Stimulated activated CD4-positive, alpha-beta T cell treated with anti-CD3 and anti-CD28 coated beads, Interleukin-2, amount 100 ng/mL, for 4 hours (primary cell): Measurements from ENCODE around the gene MPDU1.
A peak's percentile ranks its signal among the peaks of the same experiment; 100 is the strongest.
"Not testable (repeated sequence)": the region's sequence is repeated elsewhere in the genome, so short reads cannot be mapped to it uniquely, and the experiment has no call there.

Source experiments
- DNase-seq: peaks from one replicate; pipeline ENCODE4 v3.0.0-alpha.2; 2020; ENCODE audit warnings: low read depth

The MPDU1 gene

GRCh38 chr17:7614425-7615264 is 31.0 kb downstream of the MPDU1 start, which contains the start of gene FXR2:
Gene FXR2 (minus strand): TSS chr17:7614897. CDS start chr17:7614532, 365 bp downstream.
- DNase-seq, result peak; percentile 98

DNA sequence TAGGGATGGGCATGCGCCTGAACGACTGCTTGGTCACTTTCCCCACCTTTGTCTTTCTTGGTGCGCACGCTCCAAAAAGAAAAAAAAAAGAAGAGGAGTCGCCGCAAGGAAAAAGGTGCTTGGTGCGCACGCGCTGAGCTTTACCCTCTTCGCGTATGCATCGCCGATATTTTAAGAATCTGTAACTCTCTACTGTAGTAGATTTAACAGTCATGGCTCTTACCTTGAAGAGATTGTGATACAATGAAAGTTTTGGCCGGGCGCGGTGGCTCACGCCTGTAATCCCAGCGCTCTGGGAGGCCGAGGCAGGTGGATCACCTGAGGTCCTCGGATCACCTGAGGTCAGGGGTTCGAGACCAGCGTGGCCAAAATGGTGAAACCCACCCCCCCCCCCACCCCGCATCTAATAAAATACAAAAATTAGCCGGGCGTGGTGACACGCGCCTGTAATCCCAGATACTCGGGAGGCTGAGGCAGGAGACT is 31.7 kb downstream of the MPDU1 start:
- DNase-seq, result no peak

GRCh38 chr17:7618608-7619007 is 35.0 kb downstream of the MPDU1 start:
- no peak for DNase-seq

- DNase-seq, result no peak
Observed at GRCh38 chr17:7620835-7621234, 37.2 kb downstream of the MPDU1 start.

DNA sequence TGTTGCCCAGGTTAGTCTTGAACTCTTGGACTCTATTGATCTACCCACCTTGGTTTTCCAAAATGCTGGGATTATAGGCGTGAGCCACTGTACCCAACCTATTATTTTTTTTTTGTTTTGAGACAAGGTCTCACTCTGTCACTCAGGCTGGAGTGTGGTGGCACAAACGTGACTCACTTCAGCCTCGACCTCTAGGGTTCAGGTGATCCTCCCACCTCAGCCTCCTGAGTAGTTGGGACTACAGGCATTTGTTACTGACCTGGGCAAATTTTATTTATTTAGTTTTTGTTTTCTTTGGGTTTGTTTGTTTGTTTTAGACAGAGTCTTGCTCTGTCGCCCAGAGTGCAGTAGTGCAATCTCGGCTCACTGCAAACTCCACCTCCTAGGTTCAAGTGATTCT is 40.0 kb downstream of the MPDU1 start:
- no peak for DNase-seq

- not testable (repeated sequence) for DNase-seq
Observed at GRCh38 chr17:7625749-7626148, 42.1 kb downstream of the MPDU1 start.

DNA sequence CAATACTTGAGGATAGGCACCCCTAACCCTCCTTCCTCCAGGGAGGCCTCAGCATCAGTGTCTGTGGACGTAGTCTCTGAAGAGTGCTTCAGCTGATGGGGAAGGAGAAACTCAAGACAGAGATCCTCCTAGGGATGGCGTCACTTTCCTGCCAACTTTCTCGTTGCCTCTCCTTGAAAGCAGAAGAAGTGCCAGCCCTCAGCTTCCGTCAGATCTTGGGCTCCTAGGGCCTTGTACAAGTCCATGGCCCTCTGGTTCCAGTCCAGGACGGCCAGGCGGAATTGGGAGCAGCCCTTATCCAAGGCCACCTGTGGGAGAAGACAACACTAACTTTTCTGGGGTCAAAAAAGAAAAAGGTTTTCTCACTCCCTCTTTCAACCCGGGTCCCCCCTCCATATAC is 42.7 kb downstream of the MPDU1 start:
- no peak for DNase-seq

DNA sequence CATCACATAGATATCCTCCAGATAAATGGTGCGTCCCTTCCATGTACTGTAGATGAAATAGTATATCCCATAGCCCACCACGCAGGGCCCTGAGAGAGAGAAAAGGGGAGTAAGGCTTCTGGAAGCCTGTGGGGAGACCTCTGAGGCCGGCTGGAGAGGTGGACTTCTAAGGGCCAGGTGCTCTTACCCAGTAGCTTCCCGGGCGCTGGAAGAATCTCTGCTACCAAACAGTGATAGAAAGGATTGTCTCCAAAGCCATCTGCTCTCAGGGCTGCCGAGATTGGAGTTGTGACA is 43.3 kb downstream of the MPDU1 start:
- no peak for DNase-seq

DNA sequence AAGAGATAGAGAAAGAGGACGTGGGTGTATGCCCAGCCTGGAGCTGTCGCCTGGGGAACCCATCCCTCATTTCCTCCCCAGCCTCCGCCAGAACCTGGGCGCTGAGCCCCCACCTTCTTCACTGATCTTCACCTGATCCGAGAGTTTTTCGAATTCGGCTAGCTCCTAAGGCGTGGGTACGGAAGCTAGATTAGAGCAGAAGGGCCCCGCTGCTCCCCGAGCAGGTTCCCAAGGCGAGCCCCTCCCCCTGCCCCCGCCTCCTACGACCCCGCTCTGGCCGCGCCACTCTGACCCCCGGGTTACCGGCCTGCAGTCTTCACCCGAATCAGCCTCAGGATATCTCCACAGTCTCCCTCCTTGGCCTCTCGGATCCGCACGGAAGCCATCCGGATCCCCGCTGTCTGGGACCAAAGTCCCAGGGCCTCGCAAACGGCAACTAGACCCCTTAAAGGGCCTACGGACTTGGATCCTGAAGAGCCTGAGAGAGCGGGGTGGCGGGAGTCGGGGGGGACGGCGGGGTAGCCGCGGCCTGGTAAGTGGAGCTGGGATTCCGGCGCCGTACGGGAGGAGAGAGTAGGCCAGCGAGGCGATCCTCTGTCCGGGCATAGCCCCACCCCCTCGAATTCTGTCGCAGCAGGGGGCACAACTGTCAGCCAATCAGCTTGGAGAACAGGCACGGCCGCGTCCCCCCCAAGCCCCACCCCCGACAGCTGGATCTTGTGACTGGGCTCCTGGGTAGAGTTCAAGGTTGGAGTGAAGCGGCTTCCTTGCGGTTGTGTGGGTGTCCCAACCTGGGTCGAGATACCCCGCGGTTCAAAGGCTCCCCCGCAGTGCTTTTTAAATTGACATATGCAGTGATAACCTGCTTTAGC is 43.8 kb downstream of the MPDU1 start, which contains the start of gene SAT2:
SAT2 (minus strand) TSS at position 572 of the 872 bp plus-strand sequence; CDS start at position 386, 186 bp downstream.
- peak; percentile 79 for DNase-seq

DNA sequence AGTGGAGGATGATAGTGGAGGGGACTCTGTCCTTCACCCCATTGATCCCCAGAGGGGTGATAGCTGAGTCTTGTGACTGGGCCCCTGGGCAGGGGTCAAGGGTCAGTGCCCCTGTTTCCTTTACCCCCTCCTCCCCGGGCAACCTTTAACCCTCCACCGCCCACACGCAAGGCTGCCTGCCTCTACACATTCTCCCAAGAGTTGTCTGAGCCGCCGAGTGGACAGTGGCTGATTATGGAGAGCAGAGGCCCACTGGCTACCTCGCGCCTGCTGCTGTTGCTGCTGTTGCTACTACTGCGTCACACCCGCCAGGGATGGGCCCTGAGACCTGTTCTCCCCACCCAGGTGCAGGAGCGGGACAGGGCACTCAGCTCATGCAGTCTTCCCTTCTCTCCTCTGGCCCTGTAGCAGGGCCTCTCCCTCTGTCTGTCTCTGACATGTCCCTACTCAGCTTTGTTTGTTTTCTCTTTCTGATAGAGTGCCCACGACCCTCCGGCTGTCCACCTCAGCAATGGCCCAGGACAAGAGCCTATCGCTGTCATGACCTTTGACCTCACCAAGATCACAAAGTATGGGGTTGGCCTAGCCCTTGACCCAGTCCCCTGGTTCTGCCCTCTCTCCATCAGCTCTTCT is 46.4 kb downstream of the MPDU1 start, which contains the start of gene SHBG:
SHBG (plus strand) TSS at position 197 of the 633 bp plus-strand sequence; CDS start at position 235, 38 bp downstream.
- DNase-seq, result no peak

DNA sequence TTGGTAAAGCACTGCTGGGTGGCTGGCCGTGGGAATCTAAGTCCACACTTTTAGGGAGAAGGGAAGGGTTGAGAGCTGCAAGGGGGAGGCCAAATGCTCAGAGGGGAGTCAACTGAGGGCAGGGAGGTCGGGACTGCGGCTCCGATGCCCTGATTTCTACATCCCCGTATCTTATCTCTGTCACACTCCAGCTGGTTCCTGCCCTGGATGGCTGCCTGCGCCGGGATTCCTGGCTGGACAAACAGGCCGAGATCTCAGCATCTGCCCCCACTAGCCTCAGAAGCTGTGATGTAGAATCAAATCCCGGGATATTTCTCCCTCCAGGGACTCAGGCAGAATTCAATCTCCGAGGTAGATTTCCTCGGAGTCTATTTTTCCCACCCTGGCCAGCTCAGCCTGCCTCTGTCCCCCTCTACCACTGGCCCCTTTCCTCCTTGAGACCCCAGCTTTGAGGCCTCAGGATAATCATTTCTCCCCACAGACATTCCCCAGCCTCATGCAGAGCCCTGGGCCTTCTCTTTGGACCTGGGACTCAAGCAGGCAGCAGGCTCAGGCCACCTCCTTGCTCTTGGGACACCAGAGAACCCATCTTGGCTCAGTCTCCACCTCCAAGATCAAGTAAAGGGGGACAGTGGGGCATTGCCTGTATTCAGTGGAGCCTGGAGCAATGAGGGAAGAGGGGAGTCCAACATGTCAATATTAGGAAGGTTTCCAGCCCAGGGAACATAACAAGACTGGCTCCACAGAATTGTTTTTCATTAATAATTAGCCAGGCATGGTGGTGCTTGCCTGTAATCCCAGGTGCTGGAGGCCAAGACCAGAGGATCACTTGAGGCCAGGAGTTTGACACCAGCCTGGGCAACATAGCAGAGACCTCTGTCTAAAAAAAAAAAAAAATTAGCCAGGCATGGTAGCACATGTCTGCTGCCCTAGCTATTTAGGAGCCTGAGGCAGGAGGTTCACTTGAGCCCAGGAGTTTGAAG is 48.0 kb downstream of the MPDU1 start:
- DNase-seq, result no peak

GRCh38 chr17:7632492-7632894 is 48.8 kb downstream of the MPDU1 start:
- no peak for DNase-seq

GRCh38 chr17:7633093-7633492 is 49.4 kb downstream of the MPDU1 start:
- DNase-seq, result no peak

DNA sequence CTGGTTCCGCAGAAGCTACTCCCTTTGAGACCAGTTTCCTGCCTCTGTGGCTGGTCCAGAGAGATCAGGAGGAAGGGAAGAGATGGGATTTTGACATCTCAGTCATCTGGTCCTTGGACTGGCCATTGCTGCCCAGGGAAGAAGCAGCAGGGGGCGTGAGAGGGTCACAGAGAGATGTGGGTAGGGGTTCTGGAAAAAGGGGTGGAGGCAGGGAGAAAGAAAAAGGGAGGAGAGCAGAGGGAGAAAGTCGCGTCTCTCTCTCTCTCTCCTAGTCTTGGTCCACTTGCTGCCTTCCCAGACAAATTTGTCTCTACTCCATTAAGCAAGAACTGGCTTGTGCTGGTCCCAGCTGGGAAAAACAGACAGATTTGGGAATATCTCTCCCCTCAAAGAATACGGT is 50.7 kb downstream of the MPDU1 start:
- DNase-seq, result no peak

DNA sequence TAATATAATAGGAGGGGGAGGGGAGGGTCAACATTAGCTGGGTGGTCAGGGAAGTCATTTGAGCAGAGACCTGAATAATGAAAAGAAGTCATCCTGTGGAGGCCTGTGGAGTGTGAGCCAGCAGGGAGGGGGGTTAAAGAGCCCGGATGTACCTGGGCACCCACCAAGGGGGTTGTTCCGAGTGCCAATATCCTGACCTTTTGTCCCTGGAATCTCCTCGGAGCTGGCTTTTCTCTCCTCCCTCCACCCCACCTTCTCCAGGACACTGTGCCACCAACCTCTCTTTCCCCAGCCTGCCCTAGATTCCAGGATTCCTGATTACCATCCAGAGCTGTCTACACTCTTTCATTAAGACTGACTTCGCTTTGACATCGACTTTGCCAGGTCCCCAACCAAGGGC is 52.5 kb downstream of the MPDU1 start:
- DNase-seq, result no peak
